Mesothelial cell of epicardium (in vitro differentiated cells): Measurements from ENCODE around the gene TTLL1. TPM values are rescaled to one million over a fixed set of nuclear protein-coding genes. Genes with fewer than 3 reads are reported as not detected.
A peak's percentile ranks its signal among the peaks of the same experiment; 100 is the strongest.
"Not testable (repeated sequence)": the region's sequence is repeated elsewhere in the genome, so short reads cannot be mapped to it uniquely, and the experiment has no call there.

ENCODE experiments used
- DNase-seq, 2 experiments: peaks; one replicate each; pipeline ENCODE4 v3.0.0; 2021; ENCODE audit warnings: low spot score in 2 of 2; ENCODE audit not compliant: unreplicated experiment in 2 of 2
- H3K27ac Mint-ChIP-seq: 2 replicates; pipeline ENCODE4 v1.8.0; 2021; ENCODE audit warnings: mixed read lengths
- H3K27me3 Mint-ChIP-seq: 2 replicates; pipeline ENCODE4 v1.8.0; 2021; ENCODE audit warnings: low read depth, mixed read lengths
- H3K36me3 Mint-ChIP-seq: 2 replicates; pipeline ENCODE4 v1.8.0; 2021; ENCODE audit warnings: mixed read lengths
- H3K4me1 Mint-ChIP-seq: 2 replicates; pipeline ENCODE4 v1.8.0; 2021; ENCODE audit warnings: mixed read lengths
- H3K4me3 Mint-ChIP-seq: 2 replicates; pipeline ENCODE4 v1.8.0; 2021; ENCODE audit warnings: mild to moderate bottlenecking, moderate library complexity, mixed read lengths
- H3K9me3 Mint-ChIP-seq: 2 replicates; pipeline ENCODE4 v1.8.0; 2021; ENCODE audit warnings: mixed read lengths
- CTCF ChIP-seq: fragments of 200-600 bp; sonication (generic); IDR thresholded peaks from one replicate; pipeline ENCODE4 v1.5.0; 2021; ENCODE audit warnings: antibody characterized with exemption; ENCODE audit not compliant: unreplicated experiment
- total RNA-seq: library from RNA; stranded (reverse); gene quantifications from 3 replicates; pipeline ENCODE4 v1.2.1, GENCODE V29; 2021

TTLL1 gene
- total RNA-seq, 1 donor from 2014 or later = 18.0 TPM

DNA sequence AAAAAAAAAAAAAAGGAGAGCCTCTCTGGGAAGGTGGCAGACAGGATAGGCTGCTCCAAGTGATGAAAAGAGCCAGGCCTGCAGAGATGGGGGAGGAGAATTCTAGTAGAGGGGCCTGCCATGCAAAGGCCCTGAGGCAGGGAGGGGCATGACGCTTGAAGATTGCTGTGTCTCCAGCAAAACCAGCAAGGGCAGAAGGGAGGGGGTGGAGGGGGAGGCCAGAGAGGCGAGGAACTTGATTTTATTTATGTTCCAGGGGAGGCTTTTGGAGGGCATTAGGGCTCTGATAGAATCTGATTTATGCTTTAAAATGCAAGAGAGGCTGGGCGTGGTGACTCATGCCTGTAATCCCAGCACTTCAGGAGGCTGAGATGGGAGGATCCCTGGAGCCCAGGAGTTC, 57.6 kb downstream of the TTLL1 start:
- no peak overlapping the region for H3K27ac Mint-ChIP-seq
- TF ChIP-seq CTCF = no peak
- H3K9me3 Mint-ChIP-seq = no peaks in the 10 kb centered on the region
- no peak for DNase-seq
- no peaks in the 10 kb centered on the region for H3K27me3 Mint-ChIP-seq
- no peak overlapping the region for H3K4me3 Mint-ChIP-seq
- H3K4me1 Mint-ChIP-seq = peaks cover 10% of the 10 kb centered on the region
- no peaks in the 10 kb centered on the region for H3K36me3 Mint-ChIP-seq

- no peak for TF ChIP-seq CTCF
- no peak for DNase-seq
- no peaks in the 10 kb centered on the region for H3K9me3 Mint-ChIP-seq
- no peak overlapping the region for H3K4me3 Mint-ChIP-seq
- no peaks in the 10 kb centered on the region for H3K27me3 Mint-ChIP-seq
- no peaks in the 10 kb centered on the region for H3K36me3 Mint-ChIP-seq
- peaks cover 9% of the 10 kb centered on the region for H3K4me1 Mint-ChIP-seq
- H3K27ac Mint-ChIP-seq = no peak overlapping the region
Measured at GRCh38 chr22:43018615-43019014, 70.6 kb downstream of the TTLL1 start.

DNA sequence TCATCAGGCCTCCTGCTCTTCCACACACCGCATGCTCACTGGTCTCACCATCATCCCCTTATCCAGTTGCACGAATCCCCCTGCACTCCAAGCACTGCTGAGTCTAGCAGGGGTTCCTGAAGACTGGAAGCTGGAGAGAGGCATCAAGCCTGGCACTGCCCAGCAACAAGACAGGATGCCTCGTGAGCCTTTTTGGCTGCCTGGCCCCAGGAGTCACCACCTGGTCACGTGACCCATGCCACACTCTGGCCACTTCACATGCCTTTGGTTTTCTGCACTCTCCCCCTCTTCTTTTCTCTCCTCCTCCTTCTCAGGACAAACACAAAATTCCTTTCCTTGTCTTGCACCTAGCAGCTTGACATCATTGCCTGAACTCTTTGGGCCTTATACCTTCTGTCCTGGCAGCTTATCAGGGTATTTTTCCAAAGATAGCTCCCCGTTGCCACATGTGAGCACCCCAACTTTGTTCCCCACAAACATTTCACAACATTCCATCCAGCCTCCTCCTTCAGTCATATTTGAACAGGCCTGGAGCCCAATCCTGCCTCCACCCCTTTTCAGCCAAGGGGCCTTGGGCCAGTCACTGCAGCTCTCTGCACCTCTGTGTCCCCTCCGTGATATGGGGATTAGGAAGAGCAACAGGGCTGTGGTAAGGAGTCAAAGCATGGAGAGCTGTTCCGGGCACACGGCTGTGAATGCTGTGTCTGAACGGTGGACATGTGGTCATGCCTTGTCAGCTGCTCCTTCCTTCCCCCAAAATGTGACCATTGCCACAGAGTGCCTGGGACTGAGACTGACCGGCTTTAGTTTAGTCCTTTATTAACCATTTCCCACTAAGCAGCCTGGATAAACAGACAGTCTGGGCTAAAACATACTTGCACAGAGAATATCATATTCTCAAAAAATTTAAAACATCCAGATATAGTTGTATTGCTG, 71.4 kb downstream of the TTLL1 start:
- H3K27me3 Mint-ChIP-seq = no peaks in the 10 kb centered on the region
- no peak for DNase-seq
- H3K4me1 Mint-ChIP-seq = peaks cover 17% of the 10 kb centered on the region
- H3K9me3 Mint-ChIP-seq = no peaks in the 10 kb centered on the region
- H3K36me3 Mint-ChIP-seq = no peaks in the 10 kb centered on the region
- no peak overlapping the region for H3K27ac Mint-ChIP-seq
- H3K4me3 Mint-ChIP-seq = no peak overlapping the region
- no peak for TF ChIP-seq CTCF

DNA sequence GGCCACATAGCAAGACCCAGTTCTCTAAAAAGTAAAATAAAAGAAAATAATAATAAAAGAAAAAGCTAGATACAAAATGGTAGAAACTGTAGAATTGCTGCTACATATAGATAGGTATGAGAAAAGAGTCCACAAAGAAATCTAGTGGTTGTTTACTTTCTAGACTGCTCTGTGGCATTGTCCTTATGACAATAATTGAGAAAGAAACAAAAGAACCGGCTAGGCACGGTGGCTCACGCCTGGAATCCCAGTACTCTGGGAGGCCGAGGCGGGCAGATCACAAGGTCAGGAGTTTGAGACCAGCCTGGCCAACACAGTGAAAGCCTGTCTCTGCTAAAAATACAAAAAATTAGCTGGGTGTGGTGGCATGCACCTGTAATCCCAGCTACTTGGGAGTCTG, 73.0 kb downstream of the TTLL1 start:
- H3K4me3 Mint-ChIP-seq, H3K36me3 Mint-ChIP-seq, H3K9me3 Mint-ChIP-seq, DNase-seq, H3K27me3 Mint-ChIP-seq, H3K27ac Mint-ChIP-seq: not testable (repeated sequence)
- H3K4me1 Mint-ChIP-seq = peaks cover 23% of the 10 kb centered on the region

- Mint-ChIP-seq H3K27ac (peak overlapping the region; percentile 86), H3K9me3 (no peaks in the 10 kb centered on the region), H3K36me3 (no peaks in the 10 kb centered on the region), H3K4me1 (peaks cover 28% of the 10 kb centered on the region), H3K27me3 (no peaks in the 10 kb centered on the region), H3K4me3 (peak overlapping the region; percentile 93)
- no peak for DNase-seq
- TF ChIP-seq CTCF = no peak
Measured at GRCh38 chr22:43015677-43016042, 73.5 kb downstream of the TTLL1 start.

DNA sequence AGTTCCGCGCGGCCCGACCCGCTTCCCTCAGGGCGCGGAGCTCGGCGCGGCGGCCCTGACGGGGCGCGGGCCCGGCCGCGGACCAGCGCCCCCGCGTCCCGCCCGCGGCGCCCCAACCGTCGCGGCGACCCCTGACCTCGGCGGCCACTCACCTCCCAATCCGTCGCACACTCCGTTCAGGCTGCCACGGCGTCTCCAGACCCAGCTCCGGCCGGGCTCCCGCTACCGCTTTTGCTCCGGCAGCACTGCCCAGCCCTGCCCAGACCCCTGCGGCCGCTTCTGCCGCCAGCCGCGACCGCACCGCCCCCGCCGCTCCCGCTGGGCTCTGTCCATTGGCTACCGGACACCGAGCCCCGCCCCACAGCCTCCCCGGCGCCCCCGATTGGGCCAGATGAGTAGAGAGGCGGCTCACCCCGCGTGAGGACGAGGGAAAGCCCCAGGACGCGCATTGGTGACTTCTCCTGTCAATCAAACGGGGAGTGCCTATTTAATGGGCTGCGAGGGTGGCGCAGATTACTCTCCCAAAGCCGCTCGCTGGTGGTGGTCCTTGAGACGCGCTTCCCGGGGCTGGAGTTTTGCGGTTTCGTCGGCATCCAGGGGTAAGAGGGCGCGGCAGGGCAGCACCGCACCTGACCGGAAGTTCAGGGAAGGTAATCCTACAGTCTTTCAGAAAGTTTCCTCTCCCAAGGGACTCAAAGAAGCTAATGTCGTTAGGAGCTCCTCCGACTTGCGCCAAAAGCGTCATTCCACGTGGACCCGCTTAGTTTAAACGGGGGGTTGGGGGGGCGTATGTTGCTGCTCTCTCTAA, 74.1 kb downstream of the TTLL1 start, which contains the start of gene PACSIN2:
PACSIN2 (minus strand) TSS at position 281 of the 808 bp plus-strand sequence. CDS start 103,069 bp downstream, outside the sequence.
- DNase-seq = peak; percentile 99 to 100
- H3K36me3 Mint-ChIP-seq = no peaks in the 10 kb centered on the region
- H3K4me3 Mint-ChIP-seq = peak within 1 kb of the TSS; percentile 93
- peak within 1 kb of the TSS; percentile 92 for H3K27ac Mint-ChIP-seq
- TF ChIP-seq CTCF = no peak
- H3K27me3 Mint-ChIP-seq = no peaks in the 10 kb centered on the region
- peaks cover 30% of the 10 kb centered on the region for H3K4me1 Mint-ChIP-seq
- H3K9me3 Mint-ChIP-seq = no peaks in the 10 kb centered on the region
